Nephron progenitor cell (in vitro differentiated cells): Measurements from ENCODE around the gene DLL3.

Source experiments
- DNase-seq: peaks from one replicate; pipeline ENCODE4 v3.0.0; 2021
- H3K27ac Mint-ChIP-seq: 2 replicates; pipeline ENCODE4 v1.8.0; 2021; ENCODE audit warnings: mild to moderate bottlenecking, moderate library complexity, mixed read lengths
- H3K27me3 Mint-ChIP-seq: 2 replicates; pipeline ENCODE4 v1.8.0; 2021; ENCODE audit warnings: mild to moderate bottlenecking, low read depth, mixed read lengths; ENCODE audit not compliant: poor library complexity
- H3K36me3 Mint-ChIP-seq: 2 replicates; pipeline ENCODE4 v1.8.0; 2021; ENCODE audit warnings: low read depth, mixed read lengths
- H3K4me1 Mint-ChIP-seq: 2 replicates; pipeline ENCODE4 v1.8.0; 2021; ENCODE audit warnings: mixed read lengths
- H3K4me3 Mint-ChIP-seq: 2 replicates; pipeline ENCODE4 v1.8.0; 2021; ENCODE audit warnings: mild to moderate bottlenecking, moderate library complexity, mixed read lengths
- H3K9me3 Mint-ChIP-seq: 2 replicates; pipeline ENCODE4 v1.8.0; 2021; ENCODE audit warnings: mild to moderate bottlenecking, moderate library complexity, mixed read lengths
- TF ChIP-seq, protein P1 (sequence below): fragments of 200-600 bp; sonication (generic); IDR thresholded peaks from 2 replicates; pipeline ENCODE4 v1.5.0; 2021; ENCODE audit warnings: antibody characterized with exemption

DLL3 gene

DNA sequence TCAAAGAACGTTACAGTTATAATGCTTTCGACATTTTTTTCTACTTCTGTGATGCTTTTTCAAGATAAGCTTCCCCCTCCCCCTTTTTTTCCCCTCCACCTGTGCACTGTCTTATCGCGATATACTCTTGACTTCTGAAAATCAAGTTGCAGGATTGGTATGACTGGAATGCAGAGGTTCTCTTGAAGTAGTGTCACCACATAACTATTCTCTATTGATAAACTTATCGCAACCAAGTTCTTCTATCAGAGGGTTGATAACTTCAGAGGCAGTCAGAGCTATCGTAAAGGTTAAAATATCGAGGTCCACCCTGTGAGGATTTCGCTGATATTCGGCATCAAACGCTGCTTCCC is 40.4 kb downstream of the DLL3 start:
- TF ChIP-seq, protein P1, sequence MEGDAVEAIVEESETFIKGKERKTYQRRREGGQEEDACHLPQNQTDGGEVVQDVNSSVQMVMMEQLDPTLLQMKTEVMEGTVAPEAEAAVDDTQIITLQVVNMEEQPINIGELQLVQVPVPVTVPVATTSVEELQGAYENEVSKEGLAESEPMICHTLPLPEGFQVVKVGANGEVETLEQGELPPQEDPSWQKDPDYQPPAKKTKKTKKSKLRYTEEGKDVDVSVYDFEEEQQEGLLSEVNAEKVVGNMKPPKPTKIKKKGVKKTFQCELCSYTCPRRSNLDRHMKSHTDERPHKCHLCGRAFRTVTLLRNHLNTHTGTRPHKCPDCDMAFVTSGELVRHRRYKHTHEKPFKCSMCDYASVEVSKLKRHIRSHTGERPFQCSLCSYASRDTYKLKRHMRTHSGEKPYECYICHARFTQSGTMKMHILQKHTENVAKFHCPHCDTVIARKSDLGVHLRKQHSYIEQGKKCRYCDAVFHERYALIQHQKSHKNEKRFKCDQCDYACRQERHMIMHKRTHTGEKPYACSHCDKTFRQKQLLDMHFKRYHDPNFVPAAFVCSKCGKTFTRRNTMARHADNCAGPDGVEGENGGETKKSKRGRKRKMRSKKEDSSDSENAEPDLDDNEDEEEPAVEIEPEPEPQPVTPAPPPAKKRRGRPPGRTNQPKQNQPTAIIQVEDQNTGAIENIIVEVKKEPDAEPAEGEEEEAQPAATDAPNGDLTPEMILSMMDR, result no peak
- DNase-seq, result no peak
- no peaks in the 10 kb centered on the region for H3K9me3 Mint-ChIP-seq
- peaks cover 39% of the 10 kb centered on the region for H3K4me1 Mint-ChIP-seq
- peaks cover 12% of the 10 kb centered on the region for H3K27me3 Mint-ChIP-seq
- H3K27ac Mint-ChIP-seq, result peak overlapping the region; percentile 97
- peak overlapping the region; percentile 95 for H3K4me3 Mint-ChIP-seq
- H3K36me3 Mint-ChIP-seq, result peaks cover 6% of the 10 kb centered on the region

DNA sequence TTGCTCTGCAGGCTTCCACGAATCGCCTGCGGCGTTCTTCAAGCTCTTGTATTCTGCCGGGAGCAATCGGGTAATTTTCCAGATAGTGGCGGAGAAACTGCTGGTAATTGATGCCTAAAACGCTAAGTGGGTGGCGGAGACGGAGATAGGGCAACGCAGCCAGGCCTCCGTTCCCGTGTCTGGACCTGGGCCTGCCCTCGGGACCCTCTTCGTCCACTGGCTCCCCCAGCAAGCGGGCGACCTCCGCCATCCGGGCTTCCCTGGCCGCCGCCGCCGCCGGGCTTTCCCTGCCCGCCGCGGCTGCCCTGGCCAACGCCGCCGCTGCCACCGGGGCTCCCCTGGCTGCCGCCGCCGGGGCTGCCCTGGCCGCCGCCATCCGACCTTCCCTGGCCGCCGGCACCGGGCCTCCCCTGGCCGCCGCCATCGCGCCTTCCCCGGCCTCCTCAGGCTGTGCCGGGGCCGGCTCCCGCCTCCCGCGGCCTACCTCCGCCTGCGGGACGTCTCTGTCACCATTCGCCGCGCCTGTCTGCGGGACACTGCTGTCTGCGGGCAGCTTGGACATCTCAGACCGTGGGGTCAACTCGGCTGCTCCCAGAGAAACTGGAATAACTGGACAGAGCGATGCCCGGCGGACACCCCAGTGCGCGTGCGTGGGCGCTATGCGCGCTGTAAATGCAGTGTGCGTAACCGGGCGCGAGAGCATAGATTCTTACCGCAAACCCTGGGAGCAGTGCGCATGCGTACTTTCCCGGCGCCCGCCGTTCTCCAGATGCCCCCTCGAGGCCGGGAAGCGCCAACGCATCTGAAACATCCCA is 41.0 kb downstream of the DLL3 start, which contains the start of gene EID2:
EID2 (minus strand) TSS at position 644 of the 815 bp plus-strand sequence; CDS start at position 562, 82 bp downstream.
- Mint-ChIP-seq H3K27ac (peak within 1 kb of the TSS; percentile 99), H3K27me3 (peaks cover 18% of the 10 kb centered on the region), H3K4me3 (peak within 1 kb of the TSS; percentile 95), H3K9me3 (no peaks in the 10 kb centered on the region), H3K4me1 (peaks cover 39% of the 10 kb centered on the region), H3K36me3 (peaks cover 6% of the 10 kb centered on the region)
- TF ChIP-seq, protein P1, result peak; percentile 72
- DNase-seq, result peak; percentile 98

GRCh38 chr19:39540333-39540673 is 41.6 kb downstream of the DLL3 start:
- peaks cover 6% of the 10 kb centered on the region for H3K36me3 Mint-ChIP-seq
- TF ChIP-seq, protein P1, result no peak
- H3K4me1 Mint-ChIP-seq, result peaks cover 39% of the 10 kb centered on the region
- no peaks in the 10 kb centered on the region for H3K9me3 Mint-ChIP-seq
- no peak for DNase-seq
- peak overlapping the region; percentile 99 for H3K27ac Mint-ChIP-seq
- H3K27me3 Mint-ChIP-seq, result peaks cover 23% of the 10 kb centered on the region
- H3K4me3 Mint-ChIP-seq, result peak overlapping the region; percentile 95

GRCh38 chr19:39542206-39542605 is 43.5 kb downstream of the DLL3 start:
- Mint-ChIP-seq H3K9me3 (no peaks in the 10 kb centered on the region), H3K27ac (no peak overlapping the region), H3K4me1 (peaks cover 33% of the 10 kb centered on the region), H3K4me3 (no peak overlapping the region), H3K27me3 (peaks cover 33% of the 10 kb centered on the region), H3K36me3 (peaks cover 6% of the 10 kb centered on the region)
- no peak for DNase-seq
- TF ChIP-seq, protein P1, result no peak

DNA sequence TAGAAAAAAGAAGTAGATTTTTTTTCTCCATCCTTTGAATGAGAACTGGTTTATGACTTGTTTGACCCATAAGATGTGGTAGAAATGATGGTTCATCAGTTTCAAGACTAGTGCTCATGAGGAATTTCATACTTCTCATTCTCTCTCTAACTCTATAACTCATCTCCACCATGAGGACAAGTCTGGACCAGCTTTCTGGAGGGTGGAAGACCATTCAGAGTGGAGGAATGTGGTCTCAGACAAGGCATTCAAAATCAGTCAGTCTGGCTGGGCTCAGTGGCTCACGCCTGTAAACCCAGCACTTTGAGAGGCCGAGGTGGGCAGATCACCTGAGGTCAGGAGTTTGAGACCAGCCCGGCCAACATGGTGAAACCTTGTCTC is 44.7 kb downstream of the DLL3 start:
- Mint-ChIP-seq H3K9me3 (no peaks in the 10 kb centered on the region), H3K27ac (no peak overlapping the region), H3K36me3 (peaks cover under 1% of the 10 kb centered on the region), H3K27me3 (peaks cover 33% of the 10 kb centered on the region), H3K4me1 (peaks cover 24% of the 10 kb centered on the region), H3K4me3 (no peak overlapping the region)
- TF ChIP-seq, protein P1, result no peak
- no peak for DNase-seq
